Choroid plexus epithelial cell (primary cell): ENCODE results near the gene PRR5.

ENCODE experiments used
- DNase-seq: peaks from one replicate; pipeline ENCODE4 v3.0.0-alpha.2; 2010; ENCODE audit warnings: low read depth
- H3K4me3 ChIP-seq: 2 replicates; pipeline ENCODE4 v1.5.1; 2011; ENCODE audit warnings: low read depth, mild to moderate bottlenecking, control low read depth, low read length, moderate library complexity
- CTCF ChIP-seq: conservative IDR thresholded peaks from 2 replicates; pipeline ENCODE4 v1.5.1; 2011; ENCODE audit warnings: low read depth, mild to moderate bottlenecking, control low read depth, inconsistent platforms, low read length, moderate library complexity

Gene PRR5

GRCh38 chr22:44685384-44686056 is 16.5 kb upstream of the PRR5 start:
- H3K4me3 ChIP-seq, result no peak overlapping the region
- DNase-seq, result peak; percentile 72
- no peak for TF ChIP-seq CTCF

GRCh38 chr22:44686873-44687600 is 15.0 kb upstream of the PRR5 start:
- TF ChIP-seq CTCF, result no peak
- H3K4me3 ChIP-seq, result no peak overlapping the region
- peak; percentile 72 for DNase-seq

- H3K4me3 ChIP-seq, result no peak overlapping the region
- DNase-seq, result no peak
- no peak for TF ChIP-seq CTCF
Measured at GRCh38 chr22:44689173-44689572, 12.8 kb upstream of the PRR5 start.

- TF ChIP-seq CTCF, result no peak
- no peak overlapping the region for H3K4me3 ChIP-seq
- DNase-seq, result no peak
Measured at GRCh38 chr22:44689915-44690524, 12.0 kb upstream of the PRR5 start.

- DNase-seq, result no peak
- H3K4me3 ChIP-seq, result no peak overlapping the region
- TF ChIP-seq CTCF, result no peak
Measured at GRCh38 chr22:44691796-44692661, 10.0 kb upstream of the PRR5 start.

- DNase-seq, result no peak
- no peak overlapping the region for H3K4me3 ChIP-seq
- no peak for TF ChIP-seq CTCF
Measured at GRCh38 chr22:44692662-44693007, 9.4 kb upstream of the PRR5 start.
